Ishikawa (cell line): ENCODE measurements around the gene EBPL.

Source experiments
- CEBPB ChIP-seq: IDR thresholded peaks from 2 replicates; pipeline ENCODE4 v1.6.1; 2012
- CREB1 ChIP-seq: IDR thresholded peaks from 2 replicates; pipeline ENCODE4 v1.6.1; 2012; ENCODE audit warnings: low read depth
- EGR1 ChIP-seq: IDR thresholded peaks from 2 replicates; pipeline ENCODE4 v1.6.1; 2012
- EP300 ChIP-seq: IDR thresholded peaks from 2 replicates; pipeline ENCODE4 v1.6.1; 2012; ENCODE audit warnings: borderline replicate concordance
- FOXM1 ChIP-seq: IDR thresholded peaks from 2 replicates; pipeline ENCODE4 v1.6.1; 2012; ENCODE audit warnings: low read depth, borderline replicate concordance
- NFIC ChIP-seq: IDR thresholded peaks from 2 replicates; pipeline ENCODE4 v1.6.1; 2012
- RAD21 ChIP-seq: IDR thresholded peaks from 2 replicates; pipeline ENCODE4 v1.6.1; 2012; ENCODE audit warnings: low read depth
- TAF1 ChIP-seq: IDR thresholded peaks from 2 replicates; pipeline ENCODE4 v1.6.1; 2012; ENCODE audit warnings: low read depth, mild to moderate bottlenecking
- TCF12 ChIP-seq: IDR thresholded peaks from 2 replicates; pipeline ENCODE4 v1.6.1; 2012; ENCODE audit warnings: low read depth
- TEAD4 ChIP-seq: IDR thresholded peaks from 2 replicates; pipeline ENCODE4 v1.6.1; 2012
- YY1 ChIP-seq: IDR thresholded peaks from 2 replicates; pipeline ENCODE4 v1.6.1; 2012; ENCODE audit warnings: low read depth
- ZBTB7A ChIP-seq: IDR thresholded peaks from 2 replicates; pipeline ENCODE4 v1.6.1; 2012; ENCODE audit warnings: low read depth
- TF ChIP-seq, protein P1 (sequence below): IDR thresholded peaks from 2 replicates; pipeline ENCODE4 v1.6.1; 2012
- TF ChIP-seq, protein P2 (sequence below): IDR thresholded peaks from 2 replicates; pipeline ENCODE4 v1.6.1; 2012
- TF ChIP-seq, protein P3 (sequence below): IDR thresholded peaks from 2 replicates; pipeline ENCODE4 v1.6.1; 2012; ENCODE audit warnings: low read depth, mild to moderate bottlenecking

The EBPL gene

DNA sequence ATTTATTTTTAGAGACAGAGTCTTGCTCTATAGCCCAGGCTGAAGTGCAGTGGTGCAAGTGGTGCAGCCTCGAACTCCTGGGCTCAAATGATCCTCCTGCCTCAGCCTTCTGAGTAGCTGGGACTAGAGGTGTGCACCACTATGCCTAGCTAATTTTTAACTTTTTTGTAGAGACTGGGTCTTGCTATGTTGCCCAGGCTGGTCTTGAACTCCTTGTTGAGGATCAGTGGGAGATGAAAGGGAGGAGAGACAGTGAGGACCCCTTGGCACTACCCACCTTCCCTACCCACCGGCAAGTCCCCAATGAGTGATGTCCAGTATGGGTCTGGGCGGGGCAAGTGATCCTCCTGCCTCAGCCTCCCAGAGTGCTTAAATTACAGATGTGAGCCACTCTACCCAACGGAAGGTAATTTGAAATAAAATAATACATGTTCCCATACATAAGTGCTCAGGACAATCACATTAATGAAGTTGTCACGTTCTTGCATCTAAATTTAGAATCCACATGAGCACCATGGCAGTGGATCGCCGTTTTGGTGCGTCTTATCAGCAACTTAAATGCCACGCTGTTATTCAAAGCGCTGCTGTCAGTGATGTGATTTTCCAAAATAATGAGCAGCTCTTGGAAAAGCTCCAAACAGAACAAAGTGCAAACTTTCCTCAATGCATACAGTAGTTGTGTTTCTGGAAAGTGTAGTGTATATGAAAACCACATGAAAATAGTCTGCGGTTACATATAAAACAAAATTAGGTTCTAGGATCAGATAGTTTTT is 68.9 kb downstream of the EBPL start:
- TF ChIP-seq EGR1 = no peak
- TF ChIP-seq, protein P1, sequence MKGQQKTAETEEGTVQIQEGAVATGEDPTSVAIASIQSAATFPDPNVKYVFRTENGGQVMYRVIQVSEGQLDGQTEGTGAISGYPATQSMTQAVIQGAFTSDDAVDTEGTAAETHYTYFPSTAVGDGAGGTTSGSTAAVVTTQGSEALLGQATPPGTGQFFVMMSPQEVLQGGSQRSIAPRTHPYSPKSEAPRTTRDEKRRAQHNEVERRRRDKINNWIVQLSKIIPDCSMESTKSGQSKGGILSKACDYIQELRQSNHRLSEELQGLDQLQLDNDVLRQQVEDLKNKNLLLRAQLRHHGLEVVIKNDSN = no peak
- no peak for TF ChIP-seq CREB1
- TF ChIP-seq TAF1 = no peak
- TF ChIP-seq EP300 = no peak
- TF ChIP-seq CEBPB = no peak
- TF ChIP-seq, protein P2, sequence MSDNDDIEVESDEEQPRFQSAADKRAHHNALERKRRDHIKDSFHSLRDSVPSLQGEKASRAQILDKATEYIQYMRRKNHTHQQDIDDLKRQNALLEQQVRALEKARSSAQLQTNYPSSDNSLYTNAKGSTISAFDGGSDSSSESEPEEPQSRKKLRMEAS = no peak
- no peak for TF ChIP-seq YY1

DNA sequence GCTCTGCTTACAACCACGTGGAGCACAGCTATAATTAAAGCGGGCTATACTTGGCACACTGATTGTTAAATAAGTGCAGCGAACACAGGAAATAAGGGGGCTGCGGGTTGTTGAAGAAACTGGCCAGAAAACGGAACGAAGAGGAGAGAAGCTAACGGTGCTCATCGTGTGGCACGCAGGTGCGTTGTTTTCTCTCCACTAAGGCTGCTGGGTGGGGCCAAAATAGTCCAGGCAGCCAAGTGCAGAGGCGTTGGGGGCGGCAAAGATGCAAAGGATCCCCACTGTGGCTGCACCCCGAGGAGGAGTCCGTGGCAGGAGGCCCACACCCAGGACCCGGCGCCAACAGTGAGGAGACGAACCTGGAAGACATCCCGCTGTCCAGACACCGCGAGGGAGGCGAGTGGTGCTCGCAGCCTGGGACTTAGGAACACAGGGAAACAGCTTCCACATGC is 71.1 kb downstream of the EBPL start:
- TF ChIP-seq, protein P1 = no peak
- no peak for TF ChIP-seq ZBTB7A
- TF ChIP-seq, protein P2 = no peak
- no peak for TF ChIP-seq CREB1
- no peak for TF ChIP-seq EP300
- no peak for TF ChIP-seq CEBPB
- TF ChIP-seq, protein P3, sequence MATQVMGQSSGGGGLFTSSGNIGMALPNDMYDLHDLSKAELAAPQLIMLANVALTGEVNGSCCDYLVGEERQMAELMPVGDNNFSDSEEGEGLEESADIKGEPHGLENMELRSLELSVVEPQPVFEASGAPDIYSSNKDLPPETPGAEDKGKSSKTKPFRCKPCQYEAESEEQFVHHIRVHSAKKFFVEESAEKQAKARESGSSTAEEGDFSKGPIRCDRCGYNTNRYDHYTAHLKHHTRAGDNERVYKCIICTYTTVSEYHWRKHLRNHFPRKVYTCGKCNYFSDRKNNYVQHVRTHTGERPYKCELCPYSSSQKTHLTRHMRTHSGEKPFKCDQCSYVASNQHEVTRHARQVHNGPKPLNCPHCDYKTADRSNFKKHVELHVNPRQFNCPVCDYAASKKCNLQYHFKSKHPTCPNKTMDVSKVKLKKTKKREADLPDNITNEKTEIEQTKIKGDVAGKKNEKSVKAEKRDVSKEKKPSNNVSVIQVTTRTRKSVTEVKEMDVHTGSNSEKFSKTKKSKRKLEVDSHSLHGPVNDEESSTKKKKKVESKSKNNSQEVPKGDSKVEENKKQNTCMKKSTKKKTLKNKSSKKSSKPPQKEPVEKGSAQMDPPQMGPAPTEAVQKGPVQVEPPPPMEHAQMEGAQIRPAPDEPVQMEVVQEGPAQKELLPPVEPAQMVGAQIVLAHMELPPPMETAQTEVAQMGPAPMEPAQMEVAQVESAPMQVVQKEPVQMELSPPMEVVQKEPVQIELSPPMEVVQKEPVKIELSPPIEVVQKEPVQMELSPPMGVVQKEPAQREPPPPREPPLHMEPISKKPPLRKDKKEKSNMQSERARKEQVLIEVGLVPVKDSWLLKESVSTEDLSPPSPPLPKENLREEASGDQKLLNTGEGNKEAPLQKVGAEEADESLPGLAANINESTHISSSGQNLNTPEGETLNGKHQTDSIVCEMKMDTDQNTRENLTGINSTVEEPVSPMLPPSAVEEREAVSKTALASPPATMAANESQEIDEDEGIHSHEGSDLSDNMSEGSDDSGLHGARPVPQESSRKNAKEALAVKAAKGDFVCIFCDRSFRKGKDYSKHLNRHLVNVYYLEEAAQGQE = no peak
- TF ChIP-seq YY1 = no peak
- TF ChIP-seq EGR1 = no peak
- TF ChIP-seq TAF1 = no peak
- TF ChIP-seq TCF12 = no peak
- TF ChIP-seq RAD21 = no peak
- no peak for TF ChIP-seq FOXM1
- TF ChIP-seq TEAD4 = no peak
- TF ChIP-seq NFIC = no peak

- TF ChIP-seq TCF12 (no peak), TEAD4 (no peak), CREB1 (no peak), EP300 (no peak), FOXM1 (no peak), RAD21 (no peak), NFIC (no peak), CEBPB (no peak), YY1 (no peak), EGR1 (no peak)
- TF ChIP-seq, protein P3 = no peak
- TF ChIP-seq, protein P1 = no peak
- TF ChIP-seq, protein P2 = no peak
Observed at GRCh38 chr13:49616676-49617065, 74.6 kb downstream of the EBPL start.

GRCh38 chr13:49615836-49616675 is 75.2 kb downstream of the EBPL start:
- TF ChIP-seq CEBPB (no peak), EGR1 (no peak), NFIC (no peak)
- TF ChIP-seq, protein P3 = no peak
- TF ChIP-seq, protein P2 = no peak
